Measurements from ENCODE around the gene SRPX2.

The SRPX2 gene, protein sequence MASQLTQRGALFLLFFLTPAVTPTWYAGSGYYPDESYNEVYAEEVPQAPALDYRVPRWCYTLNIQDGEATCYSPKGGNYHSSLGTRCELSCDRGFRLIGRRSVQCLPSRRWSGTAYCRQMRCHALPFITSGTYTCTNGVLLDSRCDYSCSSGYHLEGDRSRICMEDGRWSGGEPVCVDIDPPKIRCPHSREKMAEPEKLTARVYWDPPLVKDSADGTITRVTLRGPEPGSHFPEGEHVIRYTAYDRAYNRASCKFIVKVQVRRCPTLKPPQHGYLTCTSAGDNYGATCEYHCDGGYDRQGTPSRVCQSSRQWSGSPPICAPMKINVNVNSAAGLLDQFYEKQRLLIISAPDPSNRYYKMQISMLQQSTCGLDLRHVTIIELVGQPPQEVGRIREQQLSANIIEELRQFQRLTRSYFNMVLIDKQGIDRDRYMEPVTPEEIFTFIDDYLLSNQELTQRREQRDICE

DNA sequence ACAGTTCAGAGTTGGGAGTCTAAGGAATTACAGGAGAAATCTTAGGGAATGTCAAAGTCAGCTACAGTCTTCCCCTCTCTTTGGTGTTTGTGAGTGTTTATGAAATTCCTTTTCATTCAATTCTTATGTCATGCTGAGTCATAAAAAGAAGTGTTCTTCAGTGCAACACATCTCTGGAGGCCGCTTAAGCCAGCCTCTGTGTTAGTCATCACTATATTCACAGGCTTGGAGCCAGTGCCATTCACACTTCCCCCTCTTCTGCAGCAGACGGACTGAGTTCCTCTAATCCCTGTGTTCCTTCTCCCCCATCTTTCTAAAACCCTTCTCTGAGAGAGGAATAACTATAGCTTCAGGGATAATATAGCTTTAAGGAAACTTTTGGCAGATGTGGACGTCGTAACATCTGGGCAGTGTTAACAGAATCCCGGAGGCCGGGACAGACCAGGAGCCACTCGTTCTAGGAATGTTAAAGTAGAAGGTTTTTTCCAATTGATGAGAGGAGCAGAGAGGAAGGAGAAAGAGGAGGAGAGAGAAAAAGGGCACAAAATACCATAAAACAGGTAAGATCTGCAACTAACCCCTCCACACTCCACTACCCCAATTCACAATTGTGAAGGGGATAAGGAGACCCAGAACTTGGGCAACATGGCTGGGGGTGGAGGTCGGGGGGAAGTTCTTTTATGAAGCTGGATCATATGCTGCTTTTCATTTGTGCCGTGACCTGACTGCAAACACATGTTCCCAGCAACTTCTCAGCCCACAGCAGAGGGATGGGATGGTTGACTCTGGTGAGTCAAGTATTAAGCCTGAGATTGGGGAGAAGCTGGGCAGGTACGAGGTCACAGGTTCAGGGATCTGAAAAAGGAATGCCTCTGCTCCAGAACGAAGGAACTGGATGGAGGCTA, at the start of gene SRPX2:
TSS of gene SRPX2 (plus strand) at position 244 of the 905 bp plus-strand sequence. CDS start 2,124 bp downstream, outside the sequence.
- POLR2A ChIA-PET = interaction anchor here (0.6 kb wide), 1 partner anchor 24 kb away, joined by 7 read pairs; no protein-coding TSS in a partner anchor
- H3K4me3 ChIP-seq (ENCODE audit: low read depth, low read length) = no peak within 1 kb of the TSS

DNA sequence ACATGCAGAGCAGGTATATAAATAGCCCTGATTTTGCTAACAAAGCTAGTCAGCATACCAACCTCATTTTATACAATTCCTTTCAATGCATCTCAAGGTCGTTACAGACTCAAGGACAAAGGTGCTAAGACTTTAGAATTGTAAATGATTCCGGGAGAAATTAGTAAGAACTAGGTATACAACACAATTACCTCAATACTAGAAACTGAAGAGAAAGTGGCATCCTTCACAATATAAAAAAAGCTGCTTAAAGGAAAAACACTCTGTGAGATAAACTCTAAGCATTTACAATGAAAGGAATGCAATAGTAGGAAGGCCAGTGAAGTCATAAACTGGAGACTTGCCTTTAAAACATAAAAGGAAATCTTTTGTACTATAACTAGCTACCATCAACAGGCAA, 47.4 kb upstream of the SRPX2 start:
- CTCF ChIA-PET = interaction anchor here (0.5 to 1.0 kb wide), 3 partner anchors 12 to 92 kb away, joined by 3 to 4 read pairs (median 3); no protein-coding TSS in a partner anchor
- Histone ChIP-seq H3K36me3 (ENCODE audit: control insufficient read depth in 2 of 2, insufficient read depth in 1 of 2, low read length in 2 of 2) (no peaks in the 10 kb centered on the region), H3K9me3 (ENCODE audit: control insufficient read depth, insufficient read depth, low read depth, low read length) (no peaks in the 10 kb centered on the region), H3K27ac (ENCODE audit: extremely low read depth, low read depth, low read length) (no peak overlapping the region), H3K4me1 (ENCODE audit: control insufficient read depth, insufficient read depth, low read length) (no peaks in the 10 kb centered on the region; the same call in 1 of the 2 replicates), H3K4me3 (ENCODE audit: low read depth, low read length) (no peak overlapping the region)
- POLR2A ChIA-PET = no interaction called here
- TF ChIP-seq, protein P1, sequence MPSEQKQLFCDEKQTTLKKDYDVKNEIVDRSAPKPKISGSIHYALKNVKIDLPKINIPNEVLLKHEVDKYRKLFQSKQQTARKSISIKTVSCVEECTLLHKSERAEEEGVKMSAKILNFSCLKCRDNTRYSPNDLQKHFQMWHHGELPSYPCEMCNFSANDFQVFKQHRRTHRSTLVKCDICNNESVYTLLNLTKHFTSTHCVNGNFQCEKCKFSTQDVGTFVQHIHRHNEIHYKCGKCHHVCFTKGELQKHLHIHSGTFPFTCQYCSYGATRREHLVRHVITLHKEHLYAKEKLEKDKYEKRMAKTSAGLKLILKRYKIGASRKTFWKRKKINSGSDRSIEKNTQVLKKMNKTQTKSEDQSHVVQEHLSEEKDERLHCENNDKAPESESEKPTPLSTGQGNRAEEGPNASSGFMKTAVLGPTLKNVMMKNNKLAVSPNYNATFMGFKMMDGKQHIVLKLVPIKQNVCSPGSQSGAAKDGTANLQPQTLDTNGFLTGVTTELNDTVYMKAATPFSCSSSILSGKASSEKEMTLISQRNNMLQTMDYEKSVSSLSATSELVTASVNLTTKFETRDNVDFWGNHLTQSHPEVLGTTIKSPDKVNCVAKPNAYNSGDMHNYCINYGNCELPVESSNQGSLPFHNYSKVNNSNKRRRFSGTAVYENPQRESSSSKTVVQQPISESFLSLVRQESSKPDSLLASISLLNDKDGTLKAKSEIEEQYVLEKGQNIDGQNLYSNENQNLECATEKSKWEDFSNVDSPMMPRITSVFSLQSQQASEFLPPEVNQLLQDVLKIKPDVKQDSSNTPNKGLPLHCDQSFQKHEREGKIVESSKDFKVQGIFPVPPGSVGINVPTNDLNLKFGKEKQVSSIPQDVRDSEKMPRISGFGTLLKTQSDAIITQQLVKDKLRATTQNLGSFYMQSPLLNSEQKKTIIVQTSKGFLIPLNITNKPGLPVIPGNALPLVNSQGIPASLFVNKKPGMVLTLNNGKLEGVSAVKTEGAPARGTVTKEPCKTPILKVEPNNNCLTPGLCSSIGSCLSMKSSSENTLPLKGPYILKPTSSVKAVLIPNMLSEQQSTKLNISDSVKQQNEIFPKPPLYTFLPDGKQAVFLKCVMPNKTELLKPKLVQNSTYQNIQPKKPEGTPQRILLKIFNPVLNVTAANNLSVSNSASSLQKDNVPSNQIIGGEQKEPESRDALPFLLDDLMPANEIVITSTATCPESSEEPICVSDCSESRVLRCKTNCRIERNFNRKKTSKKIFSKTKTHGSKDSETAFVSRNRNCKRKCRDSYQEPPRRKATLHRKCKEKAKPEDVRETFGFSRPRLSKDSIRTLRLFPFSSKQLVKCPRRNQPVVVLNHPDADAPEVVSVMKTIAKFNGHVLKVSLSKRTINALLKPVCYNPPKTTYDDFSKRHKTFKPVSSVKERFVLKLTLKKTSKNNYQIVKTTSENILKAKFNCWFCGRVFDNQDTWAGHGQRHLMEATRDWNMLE (tag by site-specific recombination; conservative IDR thresholded peaks at IDR 0.05; ENCODE audit: low read depth) = no peak
- TF ChIP-seq, protein P2, sequence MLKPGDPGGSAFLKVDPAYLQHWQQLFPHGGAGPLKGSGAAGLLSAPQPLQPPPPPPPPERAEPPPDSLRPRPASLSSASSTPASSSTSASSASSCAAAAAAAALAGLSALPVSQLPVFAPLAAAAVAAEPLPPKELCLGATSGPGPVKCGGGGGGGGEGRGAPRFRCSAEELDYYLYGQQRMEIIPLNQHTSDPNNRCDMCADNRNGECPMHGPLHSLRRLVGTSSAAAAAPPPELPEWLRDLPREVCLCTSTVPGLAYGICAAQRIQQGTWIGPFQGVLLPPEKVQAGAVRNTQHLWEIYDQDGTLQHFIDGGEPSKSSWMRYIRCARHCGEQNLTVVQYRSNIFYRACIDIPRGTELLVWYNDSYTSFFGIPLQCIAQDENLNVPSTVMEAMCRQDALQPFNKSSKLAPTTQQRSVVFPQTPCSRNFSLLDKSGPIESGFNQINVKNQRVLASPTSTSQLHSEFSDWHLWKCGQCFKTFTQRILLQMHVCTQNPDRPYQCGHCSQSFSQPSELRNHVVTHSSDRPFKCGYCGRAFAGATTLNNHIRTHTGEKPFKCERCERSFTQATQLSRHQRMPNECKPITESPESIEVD (tag by site-specific recombination; IDR thresholded peaks at IDR 0.05) = peak; percentile 50

More for the DNA sequence above, at the start of gene SRPX2:
- H3K9me3 ChIP-seq (ENCODE audit: control insufficient read depth, insufficient read depth, low read depth, low read length) = no peaks in the 10 kb centered on the region
- CTCF ChIA-PET = interaction anchor here (0.6 to 2.3 kb wide), 4 partner anchors 9 to 124 kb away, joined by 3 to 12 read pairs (median 3); no protein-coding TSS in a partner anchor
- no peaks in the 10 kb centered on the region for H3K4me1 ChIP-seq (ENCODE audit: control insufficient read depth, insufficient read depth, low read length)
- H3K36me3 ChIP-seq (ENCODE audit: control insufficient read depth in 2 of 2, insufficient read depth in 1 of 2, low read length in 2 of 2) = no peaks in the 10 kb centered on the region
- TF ChIP-seq ZNF623 (tag by site-specific recombination; IDR thresholded peaks at IDR 0.05) (no peak), ZNF23 (tag by site-specific recombination; IDR thresholded peaks at IDR 0.05; ENCODE audit: borderline replicate concordance) (no peak), ZNF521 (tag by site-specific recombination; IDR thresholded peaks at IDR 0.05) (no peak), ZNF19 (tag by site-specific recombination; IDR thresholded peaks at IDR 0.05; ENCODE audit: low read depth) (no peak), REPIN1 (tag by site-specific recombination; IDR thresholded peaks at IDR 0.05; ENCODE audit: low read depth) (no peak), ZNF629 (tag by site-specific recombination; IDR thresholded peaks at IDR 0.05) (peak; percentile 45; the same call in 1 of the 2 replicates), ZNF514 (tag by site-specific recombination; IDR thresholded peaks at IDR 0.05) (no peak), ZNF530 (tag by site-specific recombination; IDR thresholded peaks at IDR 0.05; ENCODE audit: low read depth) (no peak), ZBTB17 (tag by site-specific recombination; IDR thresholded peaks at IDR 0.05) (no peak), ZNF600 (tag by site-specific recombination; IDR thresholded peaks at IDR 0.05) (peak; percentile 43), PRDM1 (tag by site-specific recombination; IDR thresholded peaks at IDR 0.05) (peak; percentile 40; the same call in 1 of the 2 replicates)
- TF ChIP-seq, protein P3, sequence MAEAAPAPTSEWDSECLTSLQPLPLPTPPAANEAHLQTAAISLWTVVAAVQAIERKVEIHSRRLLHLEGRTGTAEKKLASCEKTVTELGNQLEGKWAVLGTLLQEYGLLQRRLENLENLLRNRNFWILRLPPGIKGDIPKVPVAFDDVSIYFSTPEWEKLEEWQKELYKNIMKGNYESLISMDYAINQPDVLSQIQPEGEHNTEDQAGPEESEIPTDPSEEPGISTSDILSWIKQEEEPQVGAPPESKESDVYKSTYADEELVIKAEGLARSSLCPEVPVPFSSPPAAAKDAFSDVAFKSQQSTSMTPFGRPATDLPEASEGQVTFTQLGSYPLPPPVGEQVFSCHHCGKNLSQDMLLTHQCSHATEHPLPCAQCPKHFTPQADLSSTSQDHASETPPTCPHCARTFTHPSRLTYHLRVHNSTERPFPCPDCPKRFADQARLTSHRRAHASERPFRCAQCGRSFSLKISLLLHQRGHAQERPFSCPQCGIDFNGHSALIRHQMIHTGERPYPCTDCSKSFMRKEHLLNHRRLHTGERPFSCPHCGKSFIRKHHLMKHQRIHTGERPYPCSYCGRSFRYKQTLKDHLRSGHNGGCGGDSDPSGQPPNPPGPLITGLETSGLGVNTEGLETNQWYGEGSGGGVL (tag by site-specific recombination; IDR thresholded peaks at IDR 0.05) = peak; percentile 69
- H3K27ac ChIP-seq (ENCODE audit: extremely low read depth, low read depth, low read length) = no peak within 1 kb of the TSS

All from HEK293 (cell line).